Fibroblast of the conjunctiva (primary cell): ENCODE data around the gene SLAMF1.
A peak's percentile ranks its signal among the peaks of the same experiment; 100 is the strongest.

ENCODE experiments used
- DNase-seq: peaks from one replicate; pipeline ENCODE4 v3.0.0-alpha.2; 2010; ENCODE audit warnings: low read depth

Gene SLAMF1

GRCh38 chr1:160623227-160623633 is 23.6 kb downstream of the SLAMF1 start:
- no peak for DNase-seq

GRCh38 chr1:160622501-160623226 is 24.2 kb downstream of the SLAMF1 start:
- no peak for DNase-seq

- no peak for DNase-seq
These were observed 25.0 kb downstream of the SLAMF1 start for GRCh38 chr1:160621633-160622413.

DNA sequence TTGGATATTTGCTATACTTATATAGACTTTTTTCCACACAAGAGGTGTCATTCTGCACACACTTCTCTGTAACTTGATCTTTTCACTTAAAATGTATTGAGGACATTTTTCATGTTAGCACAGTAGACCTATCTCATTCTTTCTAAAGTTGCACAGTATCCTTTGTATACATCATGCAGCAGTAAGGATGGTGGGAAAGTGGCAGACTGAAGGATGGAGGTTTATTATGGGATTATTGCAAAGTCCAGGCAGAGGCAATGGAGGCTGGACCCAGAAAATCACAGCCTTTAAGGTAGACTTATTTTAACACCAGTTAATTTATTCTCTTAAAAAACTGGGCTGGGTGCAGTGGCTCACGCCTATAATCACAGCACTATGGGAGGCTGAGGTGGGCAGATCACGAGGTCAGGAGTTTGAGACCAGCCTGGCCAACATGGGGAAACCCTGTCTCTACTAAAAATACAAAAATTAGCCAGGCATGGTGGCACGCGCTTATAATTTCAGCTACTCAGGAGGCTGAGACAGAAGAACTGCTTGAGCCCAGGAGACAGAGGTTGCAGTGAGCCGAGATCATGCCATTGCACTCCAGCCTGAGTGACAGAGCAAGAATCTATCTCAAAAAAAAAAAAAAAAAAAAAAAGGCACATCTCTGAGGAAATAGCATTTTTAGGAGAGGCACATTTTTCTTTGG is 25.8 kb downstream of the SLAMF1 start:
- no peak for DNase-seq

- no peak for DNase-seq
These were observed 27.0 kb downstream of the SLAMF1 start for GRCh38 chr1:160619742-160620277.

- no peak for DNase-seq
These were observed 28.0 kb downstream of the SLAMF1 start for GRCh38 chr1:160618763-160619274.

- no peak for DNase-seq
These were observed 28.5 kb downstream of the SLAMF1 start for GRCh38 chr1:160618327-160618726.

- DNase-seq = no peak
These were observed 31.2 kb downstream of the SLAMF1 start for GRCh38 chr1:160615660-160616059.

DNA sequence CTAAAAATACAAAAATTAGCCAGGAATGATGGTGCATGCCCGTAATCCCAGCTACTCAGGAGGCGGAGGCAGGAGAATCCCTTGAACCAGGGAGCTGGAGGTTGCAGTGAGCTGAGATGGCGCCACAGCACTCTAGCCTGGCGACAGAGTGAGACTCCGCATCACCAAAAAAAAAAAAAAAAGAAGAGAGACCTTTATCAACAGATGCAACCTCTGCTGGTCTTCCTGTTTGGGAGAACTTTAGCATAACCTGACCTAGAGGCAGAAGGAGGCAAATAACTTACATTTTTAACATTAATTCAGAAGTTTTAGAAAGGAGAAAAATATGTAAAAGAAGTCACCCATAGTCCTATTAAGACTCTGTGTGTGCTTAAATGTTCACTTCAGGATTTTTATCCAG is 32.4 kb downstream of the SLAMF1 start:
- DNase-seq = no peak

- no peak for DNase-seq
These were observed 34.1 kb downstream of the SLAMF1 start for GRCh38 chr1:160612613-160613218.

GRCh38 chr1:160610569-160611242 is 36.1 kb downstream of the SLAMF1 start:
- no peak for DNase-seq

- no peak for DNase-seq
These were observed 37.9 kb downstream of the SLAMF1 start for GRCh38 chr1:160608941-160609340.

- DNase-seq = no peak
These were observed 38.3 kb downstream of the SLAMF1 start for GRCh38 chr1:160608514-160608913.

- DNase-seq = no peak
These were observed 38.8 kb downstream of the SLAMF1 start for GRCh38 chr1:160608057-160608456.

DNA sequence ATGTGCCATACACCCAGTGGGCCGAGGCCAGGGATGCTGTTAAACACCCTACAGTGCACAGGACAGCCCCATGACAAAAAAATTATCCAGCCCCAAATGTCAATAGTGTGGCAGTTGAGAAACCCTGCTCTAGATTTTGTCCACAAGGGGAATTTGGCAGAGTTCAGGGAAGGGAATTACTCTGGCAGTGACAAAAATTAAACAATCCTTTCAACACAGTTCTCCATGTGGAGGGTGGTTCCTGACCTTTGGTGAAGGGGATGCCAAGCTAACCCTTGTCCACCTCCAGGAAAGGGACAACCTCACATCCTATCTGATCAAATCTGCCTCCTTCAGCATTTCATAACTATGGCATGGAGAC is 39.2 kb downstream of the SLAMF1 start:
- DNase-seq = no peak

- DNase-seq = peak; percentile 43
These were observed 39.7 kb downstream of the SLAMF1 start for GRCh38 chr1:160607011-160607671.

DNA sequence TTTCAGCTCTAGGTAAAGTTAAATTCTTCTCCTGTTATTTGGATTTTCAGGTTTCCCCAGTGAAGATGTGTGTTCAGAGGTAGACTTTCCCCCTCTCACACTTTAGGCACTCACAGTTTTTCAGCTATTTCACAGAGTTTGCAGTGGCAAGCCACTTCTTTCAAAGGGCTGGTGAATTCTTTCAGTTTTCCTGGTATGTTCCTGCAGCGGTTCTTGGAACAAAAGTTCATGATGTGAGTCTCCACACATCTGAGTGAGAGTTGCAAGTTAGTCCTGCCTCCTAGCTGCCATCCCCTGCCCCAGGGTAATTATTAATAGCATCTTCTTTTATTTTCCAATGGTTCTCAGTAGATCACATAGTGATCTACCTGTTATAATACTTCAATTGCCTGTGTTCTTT is 40.2 kb downstream of the SLAMF1 start:
- DNase-seq = no peak

- no peak for DNase-seq
These were observed 40.9 kb downstream of the SLAMF1 start for GRCh38 chr1:160605792-160606479.

- DNase-seq = no peak
These were observed 41.6 kb downstream of the SLAMF1 start for GRCh38 chr1:160605205-160605604.

DNA sequence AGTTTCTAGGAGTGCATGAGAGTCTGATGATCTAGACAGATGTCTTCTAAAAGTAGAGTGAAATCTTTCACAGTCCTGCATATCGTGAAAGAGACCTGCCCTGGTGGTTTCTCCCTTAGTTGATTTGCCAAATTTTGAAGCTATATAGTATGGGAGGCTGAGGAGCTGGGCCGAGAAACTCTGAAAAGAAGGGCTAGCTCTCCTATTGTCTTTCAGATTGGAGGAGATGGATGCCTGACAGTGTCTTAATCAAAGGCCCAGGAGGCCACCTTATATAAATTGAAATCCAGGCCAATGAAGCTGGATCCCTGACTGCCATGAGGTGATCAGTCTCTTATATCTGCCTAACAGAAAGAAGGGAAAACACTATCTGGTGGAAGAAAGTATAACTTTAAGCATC is 49.1 kb downstream of the SLAMF1 start:
- DNase-seq = no peak
